Measurements from ENCODE around the gene RHBDD1. TPM values are rescaled to one million over a fixed set of nuclear protein-coding genes. Genes with fewer than 3 reads are reported as not detected.

RHBDD1 gene
- total and polyA plus RNA-seq, 2 donors (not counting 3 experiments of a cell fraction or from before 2014, with no cell fraction given) = 6.8 to 19.4 TPM

DNA sequence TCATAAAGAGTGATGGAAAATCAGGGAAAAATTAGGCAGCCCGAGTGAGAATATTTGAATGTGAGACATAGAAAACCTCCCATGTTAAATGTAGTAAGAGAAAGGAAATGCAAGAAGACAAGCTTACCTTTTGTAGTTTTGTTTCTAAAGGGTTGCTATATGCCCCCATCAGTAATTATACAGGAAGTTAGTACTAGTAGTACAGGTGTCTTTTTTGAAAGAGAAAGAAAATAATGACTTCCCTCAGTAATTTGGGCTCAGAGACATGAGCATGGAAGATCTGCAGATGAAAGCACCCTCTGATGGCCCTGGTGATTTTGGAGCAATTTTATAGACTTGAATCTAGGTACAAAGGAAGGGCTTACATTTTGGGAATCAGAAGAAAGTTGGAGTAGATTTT is 80.8 kb downstream of the RHBDD1 start:
- ChIA-PET POLR2A (no interaction called here), CTCF (no interaction called here)
- DNase-seq (ENCODE audit: low read depth, low spot score) (no peak), FAIRE-seq (no peak)
- Histone ChIP-seq H3K9me3 (replicated peaks; ENCODE audit: control insufficient read depth, insufficient read depth, low read length) (no peaks in the 10 kb centered on the region), H2AFZ (ENCODE audit: low read depth, low read length) (no peak overlapping the region), H3K9me1 (replicated peaks; ENCODE audit: control insufficient read depth, extremely low read depth, insufficient read depth, low read length) (no peaks in the 10 kb centered on the region), H3K4me1 (ENCODE audit: control insufficient read depth, extremely low read depth, insufficient read depth, low read length) (no peaks in the 10 kb centered on the region), H3K4me2 (ENCODE audit: insufficient read depth, low read length) (no peak overlapping the region), H4K20me1 (replicated peaks; ENCODE audit: control insufficient read depth, extremely low read depth, insufficient read depth, low read length) (no peaks in the 10 kb centered on the region), H3K9ac (replicated peaks; ENCODE audit: extremely low read depth, insufficient read depth, low read length) (no peak overlapping the region), H3K27me3 (ENCODE audit: control insufficient read depth in 2 of 2, insufficient read depth in 2 of 2, low read length in 2 of 2) (no peaks in the 10 kb centered on the region), H3K79me2 (ENCODE audit: control insufficient read depth, insufficient read depth, low read length) (no peaks in the 10 kb centered on the region), H3K4me3 (replicated peaks in 1 of 3; ENCODE audit: insufficient read depth in 1 of 3, low read depth in 1 of 3, low read length in 3 of 3) (no peak overlapping the region), H3K27ac (ENCODE audit: insufficient read depth, low read depth, low read length) (no peak overlapping the region), H3K36me3 (ENCODE audit: control insufficient read depth in 2 of 2, extremely low read depth in 1 of 2, insufficient read depth in 2 of 2, low read length in 2 of 2) (no peaks in the 10 kb centered on the region)
- intact Hi-C loops (cut with micrococcal nuclease) = no loop called here
- dilution Hi-C loops (cut with MboI; ENCODE audit: extremely low pct_ligation_motif_present, low sequenced_read_pairs) = no loop called here
- BruUV-seq (replicated peaks) = no TSS peak
- TF ChIP-seq JUN (IDR thresholded peaks at IDR 0.05; ENCODE audit: borderline replicate concordance, insufficient read depth, insufficient read length, low read depth) = no peak

DNA sequence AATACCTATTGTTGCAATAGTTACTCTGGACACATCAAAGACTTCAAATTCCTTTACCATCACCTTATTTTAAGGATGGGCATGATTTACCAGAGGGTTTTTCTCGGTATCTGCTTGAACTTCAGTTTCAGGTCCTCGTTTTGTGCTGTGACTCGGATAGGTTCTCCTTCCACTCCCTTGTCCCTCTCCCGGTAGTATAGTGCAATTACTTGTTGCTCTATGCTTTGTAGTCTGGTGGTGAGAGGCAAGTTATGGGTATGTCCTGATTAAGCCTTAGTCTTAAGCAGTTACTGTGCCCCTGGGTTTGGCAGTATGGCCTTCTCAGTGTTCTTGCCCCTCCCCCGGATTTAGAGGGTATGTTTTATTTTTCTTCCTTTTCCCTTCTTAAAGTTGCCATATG is 96.6 kb downstream of the RHBDD1 start:
- POLR2A ChIA-PET = no interaction called here
- Histone ChIP-seq H4K20me1 (replicated peaks; ENCODE audit: control insufficient read depth, extremely low read depth, insufficient read depth, low read length) (no peaks in the 10 kb centered on the region), H3K9me3 (replicated peaks; ENCODE audit: control insufficient read depth, insufficient read depth, low read length) (no peaks in the 10 kb centered on the region), H3K79me2 (ENCODE audit: control insufficient read depth, insufficient read depth, low read length) (no peaks in the 10 kb centered on the region), H3K27me3 (ENCODE audit: control insufficient read depth in 2 of 2, insufficient read depth in 2 of 2, low read length in 2 of 2) (no peaks in the 10 kb centered on the region), H3K4me2 (ENCODE audit: insufficient read depth, low read length) (no peak overlapping the region), H3K27ac (ENCODE audit: insufficient read depth, low read depth, low read length) (no peak overlapping the region), H3K9ac (replicated peaks; ENCODE audit: extremely low read depth, insufficient read depth, low read length) (no peak overlapping the region), H3K9me1 (replicated peaks; ENCODE audit: control insufficient read depth, extremely low read depth, insufficient read depth, low read length) (no peaks in the 10 kb centered on the region), H3K4me1 (ENCODE audit: control insufficient read depth, extremely low read depth, insufficient read depth, low read length) (no peaks in the 10 kb centered on the region), H3K36me3 (ENCODE audit: control insufficient read depth in 2 of 2, extremely low read depth in 1 of 2, insufficient read depth in 2 of 2, low read length in 2 of 2) (no peaks in the 10 kb centered on the region), H3K4me3 (replicated peaks in 1 of 3; ENCODE audit: insufficient read depth in 1 of 3, low read depth in 1 of 3, low read length in 3 of 3) (no peak overlapping the region), H2AFZ (ENCODE audit: low read depth, low read length) (no peak overlapping the region)
- dilution Hi-C loops (cut with MboI; ENCODE audit: extremely low pct_ligation_motif_present, low sequenced_read_pairs) = no loop called here
- no peak for DNase-seq (ENCODE audit: low read depth, low spot score)
- no TSS peak for BruUV-seq (replicated peaks)
- FAIRE-seq = no peak
- TF ChIP-seq CTCF (IDR thresholded peaks at IDR 0.05; ENCODE audit: extremely low read depth in 1 of 2, insufficient read depth in 1 of 2, low read depth in 1 of 2, low read length in 2 of 2) (no peak), MAX (IDR thresholded peaks at IDR 0.05; ENCODE audit: insufficient read depth, insufficient read length) (no peak), FOS (IDR thresholded peaks at IDR 0.05; ENCODE audit: borderline replicate concordance, insufficient read depth, low read length) (no peak), POLR2AphosphoS5 (IDR thresholded peaks at IDR 0.05; ENCODE audit: insufficient read depth, low read depth, low read length) (no peak), GATA2 (IDR thresholded peaks at IDR 0.05; ENCODE audit: insufficient read depth, insufficient read length, low read depth, low read length) (no peak), POLR2A (IDR thresholded peaks at IDR 0.05; ENCODE audit: low read depth, low read length) (no peak), MYC (IDR thresholded peaks at IDR 0.05; ENCODE audit: low read depth, low read length) (no peak), JUN (IDR thresholded peaks at IDR 0.05; ENCODE audit: borderline replicate concordance, insufficient read depth, insufficient read length, low read depth) (no peak), EZH2 (IDR thresholded peaks at IDR 0.05; ENCODE audit: borderline replicate concordance, low read depth, low read length, severe bottlenecking) (no peak)
- CTCF ChIA-PET = no interaction called here
- intact Hi-C loops (cut with micrococcal nuclease) = no loop called here
